HepG2 (cell line): ENCODE results near the gene HOXC10. TPM values are rescaled to one million over a fixed set of nuclear protein-coding genes. Genes with fewer than 3 reads are reported as not detected.

Experiments used
- ATAC-seq: fragments of 200-7000 bp; cut with Tn5 transposase; 3 replicates; pipeline ENCODE4 v1.9.1; 2020; ENCODE audit warnings: mild to moderate bottlenecking, moderate library complexity
- BruUV-seq: library from RNA; stranded (reverse); fragments of 400-500 nt; replicated peaks from 2 replicates; lab custom pipeline; 2021; lab: Mats Ljungman, UMichigan
- CTCF ChIA-PET: fragments of 300-600 bp; formaldehyde crosslinking; extraction: SDS; loops from one replicate; lab custom pipeline; 2021; ENCODE audit warnings: low total read pairs, inconsistent platforms, low intra/inter-chr PET ratio; lab: Yijun Ruan, JAX
- POLR2A ChIA-PET: fragments of 350-600 bp; sonication (Branson Sonifier 250); formaldehyde crosslinking; loops from one replicate; lab custom pipeline; 2020; ENCODE audit warnings: antibody characterized with exemption, inconsistent platforms; lab: Yijun Ruan, JAX
- DNase-seq: peaks from one replicate; pipeline ENCODE4 v3.0.0-alpha.2; 2015; ENCODE audit warnings: low spot score
- FAIRE-seq: peaks from 3 replicates; lab custom pipeline; 2011; peaks lifted over from hg19 to GRCh38; lab: Jason Lieb, UNC
- H2AFZ ChIP-seq: one replicate; pipeline ENCODE4 v1.6.1; 2011; ENCODE audit warnings: low read length, inconsistent platforms
- H3K27ac ChIP-seq: fragments of 300-600 bp; 3 replicates; pipeline ENCODE4 v1.8.0; 2011; ENCODE audit warnings: mixed run types, mild to moderate bottlenecking, mixed read lengths, low read length, inconsistent platforms; ENCODE audit not compliant: insufficient read depth; ENCODE audit errors: extremely low read length
- H3K27me3 ChIP-seq, 2 experiments: fragments of 200-600 bp in 1 of 2; 2 replicates in 1 of 2; 3 replicates in 1 of 2; pipeline versions ENCODE4 v1.6.0 to v1.8.0; 2011; ENCODE audit warnings: low read length in 2 of 2, mild to moderate bottlenecking in 2 of 2, moderate library complexity in 2 of 2, inconsistent platforms in 1 of 2; ENCODE audit not compliant: insufficient read depth in 2 of 2, control insufficient read depth in 1 of 2
- H3K36me3 ChIP-seq, 2 experiments: fragments of 200-600 bp in 1 of 2; replicated peaks in 1 of 2; 2 replicates in 1 of 2; 3 replicates in 1 of 2; pipeline versions ENCODE4 v1.5.1 to v1.8.0; 2011; ENCODE audit warnings: low read length in 2 of 2, inconsistent platforms in 1 of 2; ENCODE audit not compliant: insufficient read depth in 2 of 2, control insufficient read depth in 1 of 2
- H3K4me1 ChIP-seq: 2 replicates; pipeline ENCODE4 v1.5.1; 2012; ENCODE audit warnings: low read length, inconsistent platforms; ENCODE audit not compliant: insufficient read depth
- H3K4me2 ChIP-seq: 2 replicates; pipeline ENCODE4 v1.6.0; 2011; ENCODE audit warnings: low read depth, low read length, inconsistent platforms
- H3K4me3 ChIP-seq, 3 experiments: fragments of 200-600 bp in 1 of 3; sonication (generic), shearing (Covaris generic) in 1 of 3; replicated peaks in 1 of 3; 2 replicates each; pipeline ENCODE4 v1.5.1; 2011 to 2016; ENCODE audit warnings: low read length in 3 of 3, inconsistent platforms in 2 of 3, low read depth in 2 of 3, mild to moderate bottlenecking in 2 of 3, control low read depth in 1 of 3, mixed read lengths in 1 of 3; ENCODE audit not compliant: insufficient read depth in 1 of 3
- H3K79me2 ChIP-seq: one replicate; pipeline ENCODE4 v1.6.1; 2011; ENCODE audit warnings: low read length, inconsistent platforms; ENCODE audit not compliant: insufficient read depth
- H3K9ac ChIP-seq: 2 replicates; pipeline ENCODE4 v1.6.0; 2011; ENCODE audit warnings: mild to moderate bottlenecking, low read depth, low read length, inconsistent platforms; ENCODE audit not compliant: insufficient read depth
- H3K9me3 ChIP-seq: 2 replicates; pipeline ENCODE4 v1.5.1; 2012; ENCODE audit warnings: mild to moderate bottlenecking, low read length
- H4K20me1 ChIP-seq: 2 replicates; pipeline ENCODE4 v1.6.0; 2011; ENCODE audit warnings: inconsistent platforms, mild to moderate bottlenecking, low read length, moderate library complexity; ENCODE audit not compliant: insufficient read depth
- EZH2 ChIP-seq: conservative IDR thresholded peaks from 2 replicates; pipeline ENCODE4 v1.6.1; 2012; ENCODE audit warnings: mild to moderate bottlenecking, low read depth, low read length, moderate library complexity
- KLF6 ChIP-seq: IDR thresholded peaks from 2 replicates; pipeline ENCODE4 v1.8.0; 2016; ENCODE audit warnings: missing biosample characterization, missing genetic modification reagents
- PRPF4 ChIP-seq: fragments of 200-400 bp; formaldehyde crosslinking; IDR thresholded peaks from 2 replicates; pipeline ENCODE4 v1.6.1; 2016; ENCODE audit warnings: low read length, low read depth; ENCODE audit not compliant: poor library complexity, severe bottlenecking
- ZNF383 ChIP-seq: sonication (generic); formaldehyde crosslinking; IDR thresholded peaks from 2 replicates; pipeline ENCODE4 v1.4.0; 2020; ENCODE audit warnings: missing genetic modification reagents, mild to moderate bottlenecking, borderline replicate concordance
- WGBS: methylation state at CpG from one replicate; pipeline ENCODE4 v1.1.6; 2017; ENCODE audit warnings: low lambda C conversion rate; 5-methylcytosine and 5-hydroxymethylcytosine counted together
- in situ Hi-C: cut with HindIII; loops from 2 replicates; pipeline ENCODE4 v1.10.0; 2017; ENCODE audit warnings: low pct_unique_long_range_greater_than_20kb; ENCODE audit not compliant: extremely low pct_ligation_motif_present
- intact Hi-C: fragments of 100-400 bp; cut with micrococcal nuclease; formaldehyde crosslinking; loops from one replicate; pipeline ENCODE4 v1.10.0; 2022; ENCODE audit not compliant: unreplicated experiment
- polyA plus RNA-seq, 8 experiments: library from polyadenylated mRNA; depleted of rRNA in 3 of 8; stranded (reverse) in 7 of 8; unstranded in 1 of 8; fragments of >200 nt; fragmentation: Illumina TruSeq in 4 of 8; extraction: Trizol in 4 of 8; gene quantifications; 2 replicates each; pipeline versions ENCODE4 v1.2.1 to v1.2.3, GENCODE V29; 2011 to 2016; ENCODE audit warnings: low read depth in 4 of 8, missing spikeins in 1 of 8, mixed read lengths in 1 of 8; ENCODE audit not compliant: insufficient read depth in 1 of 8
- total RNA-seq, 5 experiments: library from RNA; depleted of rRNA; stranded (reverse); fragments of >200 nt; fragmentation: Illumina TruSeq; extraction: Trizol; gene quantifications; 2 replicates each; pipeline ENCODE4 v1.2.3, GENCODE V29; 2016; ENCODE audit warnings: low read depth in 1 of 5

The HOXC10 gene
- total and polyA plus RNA-seq, 2 of the 13 experiments (the other 11 are each of a cell fraction or from before 2014, with no cell fraction given), result not detected

GRCh38 chr12:53959314-53959713 lies 25.6 kb upstream of the HOXC10 start:
- no peak overlapping the region for H3K4me2 ChIP-seq
- POLR2A ChIA-PET, result no interaction called here
- DNase-seq (no peak), FAIRE-seq (no peak), ATAC-seq (no peak)
- peaks cover 22 to 94% of the 10 kb centered on the region in 2 experiments for H3K27me3 ChIP-seq
- CTCF ChIA-PET, result no interaction called here
- no peaks in the 10 kb centered on the region for H3K36me3 ChIP-seq
- intact Hi-C loops (no loop called here), in situ Hi-C loops (no loop called here)
- H3K4me3 ChIP-seq, result no peak overlapping the region
- H3K4me1 ChIP-seq, result no peaks in the 10 kb centered on the region
- no peak overlapping the region for H2AFZ ChIP-seq
- H4K20me1 ChIP-seq, result no peaks in the 10 kb centered on the region
- no peak overlapping the region for H3K9ac ChIP-seq
- WGBS, result 0% methylated on average over 3 of the region's 4 CpGs
- no peak overlapping the region for H3K27ac ChIP-seq
- H3K79me2 ChIP-seq, result no peaks in the 10 kb centered on the region
- BruUV-seq, result no TSS peak
- TF ChIP-seq ZNF383, result no peak
- no peaks in the 10 kb centered on the region for H3K9me3 ChIP-seq

DNA sequence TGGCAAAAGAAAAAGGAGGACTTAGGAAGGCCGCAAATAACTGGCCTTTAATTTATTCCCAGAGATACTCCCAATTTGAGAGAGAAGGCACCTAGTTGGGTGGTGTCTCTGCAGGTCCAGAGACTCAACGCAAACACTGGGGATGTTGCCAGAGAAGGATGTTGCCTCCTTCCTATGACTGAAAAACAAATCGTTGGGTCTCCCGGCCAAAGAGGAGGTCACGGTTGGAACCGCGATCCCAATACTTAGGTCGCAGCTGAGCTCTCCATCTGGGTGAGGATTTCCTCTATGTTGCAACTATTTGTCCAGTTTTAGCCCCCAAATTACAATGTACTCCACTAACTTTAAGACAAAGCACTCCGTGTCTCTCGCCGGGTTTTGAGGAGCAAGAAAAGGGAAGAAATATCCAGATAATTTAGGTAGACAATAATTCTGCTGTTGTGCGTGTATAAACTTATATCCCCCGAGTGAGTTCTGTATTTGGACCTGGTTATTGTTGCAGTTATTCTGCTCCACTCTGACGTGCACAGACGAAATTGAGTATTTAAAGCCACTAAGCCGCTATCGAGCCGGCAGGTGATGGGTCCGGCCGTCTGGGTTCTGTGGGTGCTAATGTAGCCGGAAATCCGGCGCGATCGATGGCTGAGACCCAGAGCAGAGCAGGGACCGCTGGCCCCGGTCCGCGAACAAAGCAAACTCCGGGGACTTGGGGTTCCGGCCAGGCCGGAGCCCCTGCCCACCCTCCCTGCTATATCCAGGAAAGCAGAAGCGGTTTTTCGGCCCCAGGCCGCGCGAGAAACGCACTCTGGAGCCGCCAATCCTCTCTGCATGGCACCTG lies 24.5 kb upstream of the HOXC10 start:
- CTCF ChIA-PET, result interaction anchor here (2.1 kb wide), 1 partner anchor 192 kb away, joined by 20 read pairs; no protein-coding TSS in a partner anchor
- no peak overlapping the region for H2AFZ ChIP-seq
- 40% methylated on average over 15 of the region's 39 CpGs for WGBS
- peaks cover 24 to 95% of the 10 kb centered on the region in 2 experiments for H3K27me3 ChIP-seq
- H4K20me1 ChIP-seq, result no peaks in the 10 kb centered on the region
- H3K79me2 ChIP-seq, result no peaks in the 10 kb centered on the region
- no peak for FAIRE-seq
- H3K9me3 ChIP-seq, result no peaks in the 10 kb centered on the region
- DNase-seq, result no peak
- ATAC-seq, result no peak
- no peaks in the 10 kb centered on the region for H3K4me1 ChIP-seq
- H3K9ac ChIP-seq, result no peak overlapping the region
- peak overlapping the region in 1 of 3 experiments; percentile 55; a peak in 1 of 6 replicates for H3K4me3 ChIP-seq
- no peaks in the 10 kb centered on the region for H3K36me3 ChIP-seq
- H3K4me2 ChIP-seq, result peak overlapping the region; percentile 49
- POLR2A ChIA-PET, result no interaction called here
- TF ChIP-seq EZH2 (peak; percentile 78; the same call in 1 of the 2 replicates), KLF6 (no peak), PRPF4 (no peak)
- H3K27ac ChIP-seq, result no peak overlapping the region
- no TSS peak for BruUV-seq
- in situ Hi-C loops (no loop called here), intact Hi-C loops (loop anchor here (1.0 kb wide), 1 partner anchor 193 kb away; no protein-coding TSS in a partner anchor)
